Left lung (tissue), 14 donors: Measurements from ENCODE around the gene C5AR2. TPM values are rescaled to one million over a fixed set of nuclear protein-coding genes. Genes with fewer than 3 reads are reported as not detected.
"Not testable (repeated sequence)": the region's sequence is repeated elsewhere in the genome, so short reads cannot be mapped to it uniquely, and the experiment has no call there.

Source experiments
- ATAC-seq: fragments of 200-7000 bp; cut with Tn5 transposase; one replicate; pipeline ENCODE4 v1.9.1; 2020; ENCODE audit warnings: moderate library complexity
- DNase-seq, 4 donors: peaks; one replicate each; pipeline ENCODE4 v3.0.0-alpha.2; 2013 to 2020
- H3K27ac ChIP-seq, 2 donors: fragments of 200-600 bp; sonication (generic) in 1 of 2; one replicate each; pipeline versions ENCODE4 v1.5.0 to v1.8.0; 2020 to 2021
- H3K27me3 ChIP-seq, 2 donors: fragments of 200-600 bp; sonication (generic) in 1 of 2; one replicate each; pipeline versions ENCODE4 v1.5.0 to v1.8.0; 2020 to 2021
- H3K36me3 ChIP-seq, 2 donors: fragments of 200-600 bp; sonication (generic) in 1 of 2; one replicate each; pipeline versions ENCODE4 v1.5.0 to v1.8.0; 2020 to 2021
- H3K4me1 ChIP-seq, 2 donors: fragments of 200-600 bp; one replicate each; pipeline ENCODE4 v1.8.0; 2021
- H3K4me3 ChIP-seq, 2 donors: fragments of 200-600 bp; sonication (generic) in 1 of 2; one replicate each; pipeline versions ENCODE4 v1.5.0 to v1.8.0; 2020 to 2021; ENCODE audit warnings: mild to moderate bottlenecking in 1 of 2
- H3K9me3 ChIP-seq, 2 donors: fragments of 200-600 bp; sonication (generic) in 1 of 2; one replicate each; pipeline versions ENCODE4 v1.5.0 to v1.8.0; 2020 to 2021
- intact Hi-C, 2 donors: fragments of 100-400 bp; cut with DNase I; formaldehyde crosslinking; loops; one replicate each; pipeline versions ENCODE4 v1.11.2 to v1.14.2; 2022
- long read RNA-seq, 12 donors: library from polyadenylated mRNA in 2 of 12; unstranded in 2 of 12; transcript quantifications; one replicate each; pipeline ENCODE4 v2.0.0 and lab custom pipeline, GENCODE V29; 2019 to 2026
- polyA plus RNA-seq, 6 donors: library from polyadenylated mRNA; unstranded; fragments of 120-200 nt; gene quantifications; one replicate each; pipeline ENCODE4 v1.2.1, GENCODE V29; 2013; ENCODE audit not compliant: insufficient read length in 6 of 6
- total RNA-seq, 2 donors: library from RNA; stranded (reverse); fragmentation: NEBNext Ultra II Directional; extraction: Animal tissue kit (Norgen Biotek cat#: 25700); gene quantifications; one replicate each; pipeline ENCODE4 v1.2.1, GENCODE V29; 2021
- TF ChIP-seq, protein P1 (sequence below), 2 donors: fragments of 200-600 bp; sonication (generic) in 1 of 2; IDR thresholded peaks; one replicate each; pipeline versions ENCODE4 v1.5.0 to v1.8.0; 2021; ENCODE audit warnings: antibody characterized with exemption in 2 of 2
- donor health status: DM: no; HTN: yes; CAD: no.
- donor health status: DM: no; HTN: no; CAD: no.

Gene C5AR2
- total RNA-seq (10 to 100 TPM in 1 of 2 donors, 1 to 10 TPM in 1; 3.4 to 11.2 TPM), polyA plus RNA-seq (under 1 TPM; 0.48 to 0.85 (median 0.75) TPM)
- long read RNA-seq, donor 1: 0 reads
- long read RNA-seq, donor 2: 0 reads
- long read RNA-seq, donor 3: 0 reads
- long read RNA-seq, donor 4, full-length matches to known transcripts: 1 of 1 reads
- long read RNA-seq, donor 4, partial matches to known transcripts: 0 of 1 reads
- long read RNA-seq, donor 4, other reads (novel, unspliced or antisense): 0 of 1 reads
- long read RNA-seq, donor 5: 0 reads
- long read RNA-seq, donor 6: 0 reads
- long read RNA-seq, donor 7: 0 reads
- long read RNA-seq, donor 8: 0 reads
- long read RNA-seq, donor 9: 0 reads
- long read RNA-seq, donor 10, full-length matches to known transcripts: 2 of 3 reads
- long read RNA-seq, donor 10, partial matches to known transcripts: 0 of 3 reads
- long read RNA-seq, donor 10, other reads (novel, unspliced or antisense): 1 of 3 reads
- long read RNA-seq, donor 11: 0 reads
- long read RNA-seq, donor 12: 0 reads

DNA sequence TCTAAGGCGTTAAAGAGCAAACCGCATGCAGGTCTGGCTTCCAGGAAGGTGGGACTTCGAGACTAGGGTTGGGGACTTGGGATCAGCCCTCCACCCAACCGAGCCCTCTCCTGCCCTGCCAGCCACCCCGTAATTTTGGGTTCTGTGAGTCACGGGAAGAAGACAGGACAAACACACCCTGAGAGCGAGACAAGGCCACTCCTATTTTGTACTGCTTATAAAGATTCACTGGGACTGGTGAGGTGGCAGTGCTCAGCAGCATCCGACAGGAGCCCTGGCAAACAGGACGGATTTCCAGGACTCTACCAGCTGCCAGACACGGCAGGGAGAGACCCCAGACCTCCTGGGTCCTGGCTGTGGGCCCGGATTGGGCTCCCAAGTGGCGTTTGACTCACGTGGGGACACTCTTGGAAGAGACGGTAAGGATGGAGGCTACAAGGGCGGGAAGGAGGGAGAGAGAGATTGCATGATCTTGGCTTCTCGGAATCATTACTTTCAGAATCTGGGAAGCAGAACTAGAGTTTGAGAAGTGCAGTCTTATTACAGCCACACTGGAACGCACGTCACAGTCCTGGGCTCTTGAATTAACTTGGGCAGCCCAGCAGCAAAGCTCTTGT lies at the start of gene C5AR2:
TSS of gene C5AR2 (plus strand) at position 245 of the 617 bp plus-strand sequence. CDS start 8,625 bp downstream, outside the sequence.
- peak; percentile 10 for ATAC-seq
- H3K4me3 ChIP-seq: no peak within 1 kb of the TSS

GRCh38 chr19:47283405-47284059 lies 48.4 kb upstream of the C5AR2 start:
- DNase-seq (no peak), ATAC-seq (no peak)
- intact Hi-C loops: no loop called here
- Histone ChIP-seq H3K27ac (no peak overlapping the region), H3K9me3 (no peaks in the 10 kb centered on the region), H3K36me3 (no peaks in the 10 kb centered on the region), H3K4me1 (peaks cover 0 to 4% of the 10 kb centered on the region in 2 donors), H3K4me3 (no peak overlapping the region), H3K27me3 (no peaks in the 10 kb centered on the region)
- TF ChIP-seq, protein P1, sequence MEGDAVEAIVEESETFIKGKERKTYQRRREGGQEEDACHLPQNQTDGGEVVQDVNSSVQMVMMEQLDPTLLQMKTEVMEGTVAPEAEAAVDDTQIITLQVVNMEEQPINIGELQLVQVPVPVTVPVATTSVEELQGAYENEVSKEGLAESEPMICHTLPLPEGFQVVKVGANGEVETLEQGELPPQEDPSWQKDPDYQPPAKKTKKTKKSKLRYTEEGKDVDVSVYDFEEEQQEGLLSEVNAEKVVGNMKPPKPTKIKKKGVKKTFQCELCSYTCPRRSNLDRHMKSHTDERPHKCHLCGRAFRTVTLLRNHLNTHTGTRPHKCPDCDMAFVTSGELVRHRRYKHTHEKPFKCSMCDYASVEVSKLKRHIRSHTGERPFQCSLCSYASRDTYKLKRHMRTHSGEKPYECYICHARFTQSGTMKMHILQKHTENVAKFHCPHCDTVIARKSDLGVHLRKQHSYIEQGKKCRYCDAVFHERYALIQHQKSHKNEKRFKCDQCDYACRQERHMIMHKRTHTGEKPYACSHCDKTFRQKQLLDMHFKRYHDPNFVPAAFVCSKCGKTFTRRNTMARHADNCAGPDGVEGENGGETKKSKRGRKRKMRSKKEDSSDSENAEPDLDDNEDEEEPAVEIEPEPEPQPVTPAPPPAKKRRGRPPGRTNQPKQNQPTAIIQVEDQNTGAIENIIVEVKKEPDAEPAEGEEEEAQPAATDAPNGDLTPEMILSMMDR (IDR thresholded peaks at IDR 0.05): no peak

More for the DNA sequence above, at the start of gene C5AR2:
- intact Hi-C loops: no loop called here
- H3K4me1 ChIP-seq: peaks cover 0 to 50% of the 10 kb centered on the region in 2 donors
- TF ChIP-seq, protein P1 (IDR thresholded peaks at IDR 0.05): no peak
- H3K9me3 ChIP-seq: no peaks in the 10 kb centered on the region
- no peaks in the 10 kb centered on the region for H3K27me3 ChIP-seq
- H3K27ac ChIP-seq: peak within 1 kb of the TSS; percentile 67 to 86
- peak in 1 of 4 donors; percentile 37 for DNase-seq
- H3K36me3 ChIP-seq: no peaks in the 10 kb centered on the region

DNA sequence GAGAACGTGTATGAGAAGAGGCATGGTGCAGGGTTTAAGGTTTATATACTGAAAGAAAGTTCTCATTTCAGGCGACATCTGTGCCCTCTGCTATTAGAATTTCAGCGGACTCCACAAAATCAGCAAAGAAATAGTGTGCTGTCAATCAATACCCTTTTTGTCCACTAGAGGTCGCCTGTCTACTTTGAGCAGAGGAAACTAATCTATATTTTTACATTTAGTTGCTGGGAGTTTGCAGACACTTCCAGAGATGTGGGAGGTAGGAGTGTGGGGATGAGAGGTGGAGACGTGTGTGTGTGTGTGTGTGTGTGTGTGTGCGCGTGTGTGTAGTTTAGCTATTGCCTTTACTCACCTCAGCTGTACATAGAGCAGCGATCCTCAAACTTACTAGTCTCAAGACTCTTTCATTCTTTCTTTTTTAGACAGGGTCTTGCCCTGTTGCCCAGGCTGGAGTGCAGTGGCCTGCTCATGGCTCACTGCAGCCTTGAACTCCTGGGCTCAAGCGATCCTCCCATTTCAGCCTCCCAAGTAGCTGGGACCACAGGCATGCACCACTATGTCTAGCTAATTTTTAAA lies 47.6 kb upstream of the C5AR2 start:
- Histone ChIP-seq H3K27ac (no peak overlapping the region), H3K4me1 (no peaks in the 10 kb centered on the region), H3K9me3 (no peaks in the 10 kb centered on the region), H3K4me3 (no peak overlapping the region), H3K36me3 (no peaks in the 10 kb centered on the region), H3K27me3 (no peaks in the 10 kb centered on the region)
- TF ChIP-seq, protein P1 (IDR thresholded peaks at IDR 0.05): peak; percentile 72 to 94
- DNase-seq (peak in 2 of 4 donors; percentile 59 to 69), ATAC-seq (peak; percentile 63)
- intact Hi-C loops: no loop called here

GRCh38 chr19:47296036-47296435 lies 35.9 kb upstream of the C5AR2 start:
- no peak overlapping the region for H3K4me3 ChIP-seq
- TF ChIP-seq, protein P1 (IDR thresholded peaks at IDR 0.05): peak; percentile 75 to 86
- no peak overlapping the region for H3K27ac ChIP-seq
- ATAC-seq (peak; percentile 97), DNase-seq (peak in 2 of 4 donors; percentile 69 to 73)
- no peaks in the 10 kb centered on the region for H3K27me3 ChIP-seq
- intact Hi-C loops: loop anchor here in 1 of 2 donors (10.0 kb wide), 1 partner anchor 409 kb away; no protein-coding TSS in a partner anchor
- no peaks in the 10 kb centered on the region for H3K36me3 ChIP-seq
- H3K4me1 ChIP-seq: peaks cover 0 to 4% of the 10 kb centered on the region in 2 donors
- H3K9me3 ChIP-seq: no peaks in the 10 kb centered on the region

DNA sequence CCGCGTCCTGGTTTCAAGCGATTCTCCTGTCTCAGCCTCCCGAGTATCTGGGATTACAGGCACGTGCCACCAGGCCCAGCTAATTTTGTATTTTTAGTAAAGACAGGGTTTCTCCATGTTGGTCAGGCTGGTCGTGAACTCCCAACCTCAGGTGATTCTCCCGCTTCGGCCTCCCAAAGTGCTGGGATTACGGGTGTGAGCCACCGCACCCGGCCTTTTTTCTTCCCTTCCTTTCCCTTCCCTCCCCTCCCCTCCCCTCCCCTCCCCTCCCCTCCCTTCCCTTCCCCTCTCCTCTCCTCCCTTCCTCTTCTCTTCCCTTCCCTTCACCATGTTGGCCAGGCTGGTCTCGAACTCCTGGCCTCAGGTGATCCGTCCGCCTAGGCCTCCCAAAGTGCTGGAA lies 31.1 kb upstream of the C5AR2 start:
- intact Hi-C loops: loop anchor here in 1 of 2 donors (5.0 kb wide), 1 partner anchor 91 kb away; no protein-coding TSS in a partner anchor
- not testable (repeated sequence) for H3K4me3 ChIP-seq, H3K27ac ChIP-seq, H3K9me3 ChIP-seq, DNase-seq, ATAC-seq, H3K36me3 ChIP-seq, H3K27me3 ChIP-seq
- peaks cover 0 to 26% of the 10 kb centered on the region in 2 donors for H3K4me1 ChIP-seq
